C4-2B (cell line): ENCODE measurements around the gene HBG2.

ENCODE experiments used
- H3K27ac ChIP-seq: fragments of 450-650 bp; 2 replicates; pipeline ENCODE4 v1.5.1; 2017
- ZFX ChIP-seq: fragments of 450-650 bp; IDR thresholded peaks from 2 replicates; pipeline ENCODE4 v1.6.1; 2017
- TF ChIP-seq, protein P1 (sequence below): fragments of 450-650 bp; conservative IDR thresholded peaks from 2 replicates; pipeline ENCODE4 v1.5.1; 2017; ENCODE audit warnings: mild to moderate bottlenecking

HBG2 gene

DNA sequence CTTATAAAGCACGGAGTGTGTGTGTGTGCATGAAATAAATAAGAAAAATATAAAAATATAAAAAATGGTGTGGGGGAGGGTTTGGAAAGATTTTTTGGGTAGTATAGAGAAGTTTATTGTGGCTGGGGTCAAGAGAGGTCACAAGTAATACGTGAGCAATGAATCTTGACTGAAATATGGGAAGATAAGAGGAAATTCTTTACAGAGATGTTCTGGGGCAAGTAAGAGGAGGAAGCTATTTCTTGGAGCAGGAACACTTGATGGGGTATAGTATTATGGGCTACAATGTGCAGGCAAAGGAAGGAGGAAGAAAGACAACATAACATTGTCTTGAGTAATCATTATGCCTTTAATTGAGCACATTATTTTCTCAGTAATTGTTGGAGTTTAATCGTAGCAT is 22.4 kb downstream of the HBG2 start:
- TF ChIP-seq, protein P1, sequence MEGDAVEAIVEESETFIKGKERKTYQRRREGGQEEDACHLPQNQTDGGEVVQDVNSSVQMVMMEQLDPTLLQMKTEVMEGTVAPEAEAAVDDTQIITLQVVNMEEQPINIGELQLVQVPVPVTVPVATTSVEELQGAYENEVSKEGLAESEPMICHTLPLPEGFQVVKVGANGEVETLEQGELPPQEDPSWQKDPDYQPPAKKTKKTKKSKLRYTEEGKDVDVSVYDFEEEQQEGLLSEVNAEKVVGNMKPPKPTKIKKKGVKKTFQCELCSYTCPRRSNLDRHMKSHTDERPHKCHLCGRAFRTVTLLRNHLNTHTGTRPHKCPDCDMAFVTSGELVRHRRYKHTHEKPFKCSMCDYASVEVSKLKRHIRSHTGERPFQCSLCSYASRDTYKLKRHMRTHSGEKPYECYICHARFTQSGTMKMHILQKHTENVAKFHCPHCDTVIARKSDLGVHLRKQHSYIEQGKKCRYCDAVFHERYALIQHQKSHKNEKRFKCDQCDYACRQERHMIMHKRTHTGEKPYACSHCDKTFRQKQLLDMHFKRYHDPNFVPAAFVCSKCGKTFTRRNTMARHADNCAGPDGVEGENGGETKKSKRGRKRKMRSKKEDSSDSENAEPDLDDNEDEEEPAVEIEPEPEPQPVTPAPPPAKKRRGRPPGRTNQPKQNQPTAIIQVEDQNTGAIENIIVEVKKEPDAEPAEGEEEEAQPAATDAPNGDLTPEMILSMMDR: no peak
- no peak for TF ChIP-seq ZFX
- no peak overlapping the region for H3K27ac ChIP-seq

DNA sequence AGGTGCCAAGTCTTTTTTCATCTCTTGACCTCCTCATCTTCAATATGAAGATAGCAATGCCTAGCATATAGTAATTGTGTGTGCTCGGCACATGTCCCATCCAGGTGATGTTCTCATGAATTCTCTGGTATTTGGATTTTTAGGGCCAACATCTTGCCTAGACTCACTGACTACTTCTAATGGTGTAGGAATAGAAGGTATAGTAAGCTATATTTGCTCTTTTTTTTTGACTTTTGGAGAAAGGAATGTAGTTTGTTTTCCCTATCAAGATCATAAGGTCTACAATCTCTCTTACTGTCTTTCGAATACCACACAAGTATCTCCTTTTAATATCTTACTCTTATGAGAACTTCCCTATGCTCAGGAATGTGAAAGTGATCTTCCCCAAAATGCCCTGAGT is 23.5 kb downstream of the HBG2 start:
- no peak for TF ChIP-seq ZFX
- TF ChIP-seq, protein P1: no peak
- H3K27ac ChIP-seq: no peak overlapping the region

DNA sequence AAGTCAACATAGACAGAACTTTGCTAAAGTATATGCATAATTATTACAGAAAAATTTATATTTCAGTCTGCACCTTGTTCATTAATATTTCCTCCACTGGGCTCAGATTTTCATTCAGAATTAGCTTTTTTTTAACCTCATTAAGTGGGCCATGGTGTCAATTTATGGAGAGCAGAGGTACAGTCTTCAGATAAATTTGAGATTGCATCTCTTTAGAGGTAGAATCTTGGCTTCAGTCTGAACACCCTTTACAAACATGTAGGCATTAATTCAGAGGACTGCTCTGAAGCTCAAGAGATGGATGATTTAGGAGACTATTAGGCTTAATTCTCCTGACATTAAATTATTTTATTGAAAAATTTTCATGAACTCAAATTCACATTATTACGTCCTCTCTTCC is 24.3 kb downstream of the HBG2 start:
- H3K27ac ChIP-seq: no peak overlapping the region
- TF ChIP-seq, protein P1: no peak
- TF ChIP-seq ZFX: no peak

DNA sequence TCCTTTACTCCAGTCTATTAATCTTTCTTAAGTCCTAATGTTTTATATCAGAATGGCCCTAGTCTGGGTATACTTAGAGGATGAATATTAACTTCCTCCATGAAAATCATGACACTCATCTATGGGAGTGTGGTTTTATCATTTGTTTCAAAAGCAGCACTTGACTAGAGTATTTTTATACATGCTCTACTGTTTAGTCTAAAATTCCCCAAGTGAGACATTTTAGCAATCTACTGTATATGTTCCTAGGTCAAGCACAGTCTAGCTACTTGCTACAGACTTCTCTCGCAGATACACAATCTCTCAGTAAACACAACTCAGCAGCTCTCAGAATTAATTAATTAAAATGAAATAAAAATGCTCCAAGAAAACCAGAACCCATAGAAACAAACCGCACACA is 24.8 kb downstream of the HBG2 start:
- TF ChIP-seq, protein P1: no peak
- no peak for TF ChIP-seq ZFX
- no peak overlapping the region for H3K27ac ChIP-seq

DNA sequence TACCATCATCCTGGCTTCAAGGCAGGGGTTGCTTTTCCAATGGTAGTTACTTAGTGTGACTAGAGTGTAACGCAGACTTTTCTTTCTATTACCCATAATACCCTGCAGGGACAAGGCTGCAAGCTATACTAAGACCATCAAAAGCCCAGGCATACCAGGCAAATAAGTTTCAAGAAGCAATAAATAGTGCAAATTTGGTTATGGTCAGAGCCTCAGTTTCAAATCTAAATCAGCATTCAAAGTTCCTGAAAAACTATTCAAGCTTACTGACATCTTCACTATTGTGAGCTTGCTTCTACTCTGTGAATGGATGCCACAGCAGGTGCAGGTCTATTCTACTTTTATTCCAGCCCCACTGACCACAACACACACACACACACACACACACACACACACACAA is 25.2 kb downstream of the HBG2 start:
- H3K27ac ChIP-seq: no peak overlapping the region
- TF ChIP-seq, protein P1: no peak
- no peak for TF ChIP-seq ZFX

DNA sequence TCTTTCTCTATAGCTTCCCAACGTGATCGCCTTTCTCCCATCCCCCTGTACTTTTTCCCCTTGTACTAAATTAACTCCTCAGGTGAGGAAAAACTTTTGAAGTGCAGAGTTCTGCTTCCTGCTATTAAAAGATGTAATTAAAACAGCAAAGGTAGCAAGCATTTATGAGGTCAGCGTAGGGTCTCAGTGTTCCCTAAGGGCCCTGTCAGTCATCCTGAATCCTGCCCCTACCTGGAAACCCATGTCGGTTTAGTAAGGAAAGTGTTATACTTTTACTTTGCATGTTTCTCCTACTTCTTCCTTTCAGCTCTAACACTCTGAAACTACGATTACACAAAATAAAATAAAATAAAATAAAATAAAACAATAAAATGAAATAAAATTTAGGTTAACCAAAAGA is 26.5 kb downstream of the HBG2 start:
- no peak for TF ChIP-seq ZFX
- TF ChIP-seq, protein P1: no peak
- H3K27ac ChIP-seq: no peak overlapping the region

DNA sequence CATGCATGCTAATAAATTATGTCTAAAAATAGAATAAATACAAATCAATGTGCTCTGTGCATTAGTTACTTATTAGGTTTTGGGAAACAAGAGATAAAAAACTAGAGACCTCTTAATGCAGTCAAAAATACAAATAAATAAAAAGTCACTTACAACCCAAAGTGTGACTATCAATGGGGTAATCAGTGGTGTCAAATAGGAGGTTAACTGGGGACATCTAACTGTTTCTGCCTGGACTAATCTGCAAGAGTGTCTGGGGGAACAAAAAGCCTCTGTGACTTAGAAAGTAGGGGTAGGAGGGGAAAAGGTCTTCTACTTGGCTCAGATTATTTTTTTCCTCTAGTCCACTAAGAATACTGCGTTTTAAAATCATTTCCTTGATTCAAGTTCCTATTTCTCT is 26.9 kb downstream of the HBG2 start:
- TF ChIP-seq ZFX: no peak
- TF ChIP-seq, protein P1: no peak
- no peak overlapping the region for H3K27ac ChIP-seq
